ENCODE measurements around the gene PPA2. TPM values are rescaled to one million over a fixed set of nuclear protein-coding genes. Genes with fewer than 3 reads are reported as not detected.
A peak's percentile ranks its signal among the peaks of the same experiment; 100 is the strongest.

The PPA2 gene
- total and polyA plus RNA-seq, 2 donors (not counting 1 experiment from before 2014, with no cell fraction given), result 74.6 to 82.6 TPM

DNA sequence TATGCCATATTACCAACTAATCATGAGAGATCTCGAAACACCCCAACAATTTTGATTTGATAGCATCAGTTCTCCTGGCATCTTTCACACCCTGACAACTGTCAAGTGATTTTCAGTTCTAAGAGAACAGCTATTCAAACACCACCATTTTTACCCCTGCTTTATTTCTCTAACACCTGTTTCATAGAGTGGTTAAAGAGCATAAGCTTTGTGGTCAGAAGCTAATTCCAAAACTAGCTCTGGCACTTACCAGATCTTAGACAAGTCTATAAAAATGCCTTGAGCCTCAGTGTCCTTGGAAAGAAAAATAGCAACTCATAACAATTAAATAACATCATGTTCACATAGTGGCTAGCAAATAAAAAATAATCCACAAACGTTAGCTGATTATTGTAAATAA lies 17.9 kb downstream of the PPA2 start:
- no peaks in the 10 kb centered on the region for H3K36me3 ChIP-seq (ENCODE audit: control insufficient read depth, insufficient read depth, low read length)
- H3K4me2 ChIP-seq (ENCODE audit: extremely low read depth, insufficient read depth, low read length), result no peak overlapping the region
- peak in 1 of 2 donors; percentile 32 for DNase-seq (ENCODE audit: low read depth in 2 of 2)
- no peaks in the 10 kb centered on the region for H3K9me3 ChIP-seq (ENCODE audit: control insufficient read depth, insufficient read depth, low read depth, low read length)
- TF ChIP-seq, protein P1, sequence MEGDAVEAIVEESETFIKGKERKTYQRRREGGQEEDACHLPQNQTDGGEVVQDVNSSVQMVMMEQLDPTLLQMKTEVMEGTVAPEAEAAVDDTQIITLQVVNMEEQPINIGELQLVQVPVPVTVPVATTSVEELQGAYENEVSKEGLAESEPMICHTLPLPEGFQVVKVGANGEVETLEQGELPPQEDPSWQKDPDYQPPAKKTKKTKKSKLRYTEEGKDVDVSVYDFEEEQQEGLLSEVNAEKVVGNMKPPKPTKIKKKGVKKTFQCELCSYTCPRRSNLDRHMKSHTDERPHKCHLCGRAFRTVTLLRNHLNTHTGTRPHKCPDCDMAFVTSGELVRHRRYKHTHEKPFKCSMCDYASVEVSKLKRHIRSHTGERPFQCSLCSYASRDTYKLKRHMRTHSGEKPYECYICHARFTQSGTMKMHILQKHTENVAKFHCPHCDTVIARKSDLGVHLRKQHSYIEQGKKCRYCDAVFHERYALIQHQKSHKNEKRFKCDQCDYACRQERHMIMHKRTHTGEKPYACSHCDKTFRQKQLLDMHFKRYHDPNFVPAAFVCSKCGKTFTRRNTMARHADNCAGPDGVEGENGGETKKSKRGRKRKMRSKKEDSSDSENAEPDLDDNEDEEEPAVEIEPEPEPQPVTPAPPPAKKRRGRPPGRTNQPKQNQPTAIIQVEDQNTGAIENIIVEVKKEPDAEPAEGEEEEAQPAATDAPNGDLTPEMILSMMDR (conservative IDR thresholded peaks at IDR 0.05 in 1 of 2, IDR thresholded peaks at IDR 0.05 in 1 of 2; ENCODE audit: low read depth in 1 of 2, low read length in 2 of 2), result no peak
- TF ChIP-seq EZH2 (IDR thresholded peaks at IDR 0.05; ENCODE audit: low read length, missing control alignments), result no peak
- no peaks in the 10 kb centered on the region for H3K27me3 ChIP-seq (ENCODE audit: control insufficient read depth, insufficient read depth, low read length)
- no peaks in the 10 kb centered on the region for H3K4me1 ChIP-seq (ENCODE audit: control insufficient read depth, extremely low read depth, insufficient read depth, low read length)
- no peak overlapping the region for H3K4me3 ChIP-seq (replicated peaks in 1 of 4; ENCODE audit: control extremely low read depth in 1 of 4, insufficient read depth in 1 of 4, low read depth in 3 of 4, low read length in 4 of 4)
- no peak overlapping the region for H3K27ac ChIP-seq (ENCODE audit: insufficient read depth, low read length)
- H3K9ac ChIP-seq (ENCODE audit: insufficient read depth, low read length), result no peak overlapping the region
- no peak overlapping the region for H2AFZ ChIP-seq (ENCODE audit: low read length)
- no peaks in the 10 kb centered on the region for H4K20me1 ChIP-seq (ENCODE audit: control insufficient read depth, extremely low read depth, insufficient read depth, low read length)
- H3K79me2 ChIP-seq (ENCODE audit: control insufficient read depth, insufficient read depth, low read length), result no peaks in the 10 kb centered on the region

DNA sequence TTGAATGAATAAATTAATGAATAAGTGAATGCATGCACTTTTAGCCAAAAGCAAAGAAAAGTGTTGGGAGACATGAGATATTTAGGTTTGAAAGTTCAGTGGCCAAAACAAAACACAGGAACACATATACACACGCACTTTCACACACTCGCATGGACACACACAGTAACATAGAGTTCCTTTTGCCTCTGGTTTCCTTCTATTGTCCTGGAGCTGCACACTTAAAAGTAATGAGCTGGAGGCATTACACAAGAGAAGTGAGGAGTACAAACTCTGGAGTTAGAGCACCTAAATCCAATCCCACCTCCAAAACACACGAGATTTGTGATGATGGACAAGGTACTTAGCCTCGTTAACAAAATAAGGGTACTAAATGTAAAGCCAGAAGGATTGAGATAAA lies 18.7 kb downstream of the PPA2 start:
- Histone ChIP-seq H4K20me1 (ENCODE audit: control insufficient read depth, extremely low read depth, insufficient read depth, low read length) (no peaks in the 10 kb centered on the region), H3K4me3 (replicated peaks in 1 of 4; ENCODE audit: control extremely low read depth in 1 of 4, insufficient read depth in 1 of 4, low read depth in 3 of 4, low read length in 4 of 4) (no peak overlapping the region), H3K27ac (ENCODE audit: insufficient read depth, low read length) (no peak overlapping the region), H3K79me2 (ENCODE audit: control insufficient read depth, insufficient read depth, low read length) (no peaks in the 10 kb centered on the region), H3K4me2 (ENCODE audit: extremely low read depth, insufficient read depth, low read length) (no peak overlapping the region), H3K27me3 (ENCODE audit: control insufficient read depth, insufficient read depth, low read length) (no peaks in the 10 kb centered on the region), H3K9me3 (ENCODE audit: control insufficient read depth, insufficient read depth, low read depth, low read length) (no peaks in the 10 kb centered on the region), H3K4me1 (ENCODE audit: control insufficient read depth, extremely low read depth, insufficient read depth, low read length) (no peaks in the 10 kb centered on the region), H2AFZ (ENCODE audit: low read length) (no peak overlapping the region), H3K36me3 (ENCODE audit: control insufficient read depth, insufficient read depth, low read length) (no peaks in the 10 kb centered on the region), H3K9ac (ENCODE audit: insufficient read depth, low read length) (no peak overlapping the region)
- no peak for TF ChIP-seq EZH2 (IDR thresholded peaks at IDR 0.05; ENCODE audit: low read length, missing control alignments)
- TF ChIP-seq, protein P1 (conservative IDR thresholded peaks at IDR 0.05 in 1 of 2, IDR thresholded peaks at IDR 0.05 in 1 of 2; ENCODE audit: low read depth in 1 of 2, low read length in 2 of 2), result no peak
- DNase-seq (ENCODE audit: low read depth in 2 of 2), result no peak

DNA sequence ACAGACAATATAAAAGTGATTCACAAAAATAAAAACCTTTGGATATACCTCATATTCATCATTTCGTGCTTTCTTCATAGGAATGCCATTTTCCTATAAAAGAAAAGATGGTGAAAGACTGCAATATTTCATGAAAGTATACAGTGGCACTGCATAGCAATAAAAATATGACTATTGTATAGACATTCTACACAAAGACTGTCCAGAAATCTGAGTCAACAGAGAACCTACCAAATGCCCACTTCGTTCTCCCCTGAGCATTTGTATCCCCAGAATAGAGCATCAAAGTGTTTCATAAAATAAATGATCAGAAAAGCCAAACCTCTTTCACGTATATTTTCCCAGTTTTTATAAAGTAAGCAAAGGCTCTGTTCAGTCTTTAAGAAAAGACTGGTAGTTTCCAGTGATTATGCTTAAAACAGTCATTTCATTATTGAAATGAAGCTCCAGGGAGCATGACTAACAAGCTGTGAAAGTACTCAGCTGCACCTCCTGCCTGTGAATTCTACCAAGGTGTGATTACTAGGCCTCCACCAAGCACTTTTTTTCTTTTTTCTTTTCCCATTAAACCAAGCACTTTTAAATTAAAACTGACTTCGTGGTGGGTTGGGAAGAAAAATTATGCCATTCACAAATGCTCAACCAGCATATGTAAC lies 20.2 kb downstream of the PPA2 start:
- H3K27me3 ChIP-seq (ENCODE audit: control insufficient read depth, insufficient read depth, low read length), result no peaks in the 10 kb centered on the region
- H3K4me2 ChIP-seq (ENCODE audit: extremely low read depth, insufficient read depth, low read length), result no peak overlapping the region
- H3K79me2 ChIP-seq (ENCODE audit: control insufficient read depth, insufficient read depth, low read length), result no peaks in the 10 kb centered on the region
- no peak overlapping the region for H3K27ac ChIP-seq (ENCODE audit: insufficient read depth, low read length)
- peak in 1 of 2 donors; percentile 14 for DNase-seq (ENCODE audit: low read depth in 2 of 2)
- H3K4me1 ChIP-seq (ENCODE audit: control insufficient read depth, extremely low read depth, insufficient read depth, low read length), result no peaks in the 10 kb centered on the region
- no peak overlapping the region for H3K9ac ChIP-seq (ENCODE audit: insufficient read depth, low read length)
- TF ChIP-seq EZH2 (IDR thresholded peaks at IDR 0.05; ENCODE audit: low read length, missing control alignments), result no peak
- TF ChIP-seq, protein P1 (conservative IDR thresholded peaks at IDR 0.05 in 1 of 2, IDR thresholded peaks at IDR 0.05 in 1 of 2; ENCODE audit: low read depth in 1 of 2, low read length in 2 of 2), result no peak
- no peaks in the 10 kb centered on the region for H3K9me3 ChIP-seq (ENCODE audit: control insufficient read depth, insufficient read depth, low read depth, low read length)
- no peaks in the 10 kb centered on the region for H4K20me1 ChIP-seq (ENCODE audit: control insufficient read depth, extremely low read depth, insufficient read depth, low read length)
- no peak overlapping the region for H3K4me3 ChIP-seq (replicated peaks in 1 of 4; ENCODE audit: control extremely low read depth in 1 of 4, insufficient read depth in 1 of 4, low read depth in 3 of 4, low read length in 4 of 4)
- no peak overlapping the region for H2AFZ ChIP-seq (ENCODE audit: low read length)
- H3K36me3 ChIP-seq (ENCODE audit: control insufficient read depth, insufficient read depth, low read length), result no peaks in the 10 kb centered on the region

Measured in fibroblast of lung (primary cell).